GM13976 (cell line): Measurements from ENCODE around the gene VTI1A.

Source experiments
- DNase-seq: peaks from one replicate; pipeline ENCODE4 v3.0.0; 2012; ENCODE audit warnings: low spot score
- CTCF ChIP-seq: IDR thresholded peaks from 2 replicates; pipeline ENCODE4 v1.5.1; 2012; ENCODE audit warnings: borderline replicate concordance, mild to moderate bottlenecking; ENCODE audit not compliant: insufficient read depth; ENCODE audit errors: extremely low read depth, missing control alignments, control extremely low read depth
- in situ Hi-C: fragments of 300-500 bp; cut with MboI; formaldehyde crosslinking; loops from one replicate; pipeline ENCODE4 v1.12.0; 2022; ENCODE audit warnings: low sequenced_read_pairs, mixed read lengths, inconsistent platforms; ENCODE audit not compliant: unreplicated experiment

VTI1A gene

GRCh38 chr10:112821663-112822062 is 374.6 kb downstream of the VTI1A start:
- DNase-seq: no peak
- in situ Hi-C loops: no loop called here
- TF ChIP-seq CTCF: no peak

- no peak for DNase-seq
- TF ChIP-seq CTCF: no peak
- in situ Hi-C loops: no loop called here
These were observed 376.0 kb downstream of the VTI1A start for GRCh38 chr10:112823007-112823406.

- no peak for DNase-seq
- in situ Hi-C loops: no loop called here
- TF ChIP-seq CTCF: no peak
These were observed 376.6 kb downstream of the VTI1A start for GRCh38 chr10:112823604-112824003.

- in situ Hi-C loops: no loop called here
- no peak for DNase-seq
- no peak for TF ChIP-seq CTCF
These were observed 379.1 kb downstream of the VTI1A start for GRCh38 chr10:112826018-112826697.

- no peak for TF ChIP-seq CTCF
- in situ Hi-C loops: no loop called here
- DNase-seq: no peak
These were observed 380.1 kb downstream of the VTI1A start for GRCh38 chr10:112827086-112827485.

- DNase-seq: no peak
These were observed 380.9 kb downstream of the VTI1A start for GRCh38 chr10:112827951-112828350.

More at GRCh38 chr10:112827951-112828350, 380.9 kb downstream of the VTI1A start:
- no peak for TF ChIP-seq CTCF
- in situ Hi-C loops: no loop called here
